ENCODE measurements around the gene MGMT. TPM values are rescaled to one million over a fixed set of nuclear protein-coding genes. Genes with fewer than 3 reads are reported as not detected.

MGMT gene
- total RNA-seq, 2 donors from 2014 or later, result 28.6 to 33.7 TPM

DNA sequence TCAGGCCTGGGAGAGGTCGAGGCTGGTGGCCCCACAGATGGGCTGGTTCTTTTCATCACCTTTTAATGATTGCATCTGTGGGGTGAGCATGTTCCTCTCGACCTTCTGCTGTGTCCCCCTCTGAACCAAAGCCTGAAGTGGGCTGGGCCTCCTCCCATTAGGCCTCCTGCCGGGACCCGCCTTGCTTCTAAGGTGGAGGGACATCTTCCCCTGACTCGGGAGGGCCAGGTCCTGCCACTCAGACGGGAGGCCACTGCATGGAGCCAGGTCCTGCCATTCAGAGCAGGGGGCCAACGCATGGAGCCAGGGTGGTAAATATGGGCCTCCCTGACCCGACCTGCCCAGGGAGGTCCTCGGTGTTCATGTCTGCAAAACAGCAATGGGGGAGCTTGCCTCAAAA, 308.6 kb downstream of the MGMT start:
- no peaks in the 10 kb centered on the region for H3K9me3 Mint-ChIP-seq
- H3K36me3 Mint-ChIP-seq (ENCODE audit: low read depth), result no peaks in the 10 kb centered on the region
- H3K27ac Mint-ChIP-seq, result no peak overlapping the region
- no peaks in the 10 kb centered on the region for H3K27me3 ChIP-seq (ENCODE audit: control insufficient read depth, insufficient read depth, low read length, poor library complexity, severe bottlenecking)
- no peak overlapping the region for H3K9ac ChIP-seq (ENCODE audit: extremely low read depth, low read length, poor library complexity, severe bottlenecking)
- 83 to 87% methylated on average over 7 to 9 of the region's 9 CpGs for WGBS, 2 experiments (ENCODE audit: insufficient coverage in 1 of 2, insufficient read length in 1 of 2)
- no peak overlapping the region for H3K27ac ChIP-seq (ENCODE audit: low read depth, low read length)
- no peaks in the 10 kb centered on the region for H3K4me1 Mint-ChIP-seq
- H3K4me1 ChIP-seq (ENCODE audit: control insufficient read depth, insufficient read depth, low read length), result no peaks in the 10 kb centered on the region
- peaks cover 2% of the 10 kb centered on the region for H3K27me3 Mint-ChIP-seq (ENCODE audit: insufficient read depth)
- H3K9me3 ChIP-seq (ENCODE audit: control insufficient read depth, low read length), result no peaks in the 10 kb centered on the region
- H3K4me3 Mint-ChIP-seq, result no peak overlapping the region
- DNase-seq, result peak; percentile 35
- TF ChIP-seq CTCF (conservative IDR thresholded peaks at IDR 0.05), result no peak
- no peak overlapping the region for H3K4me3 ChIP-seq (ENCODE audit: low read length)
- no peaks in the 10 kb centered on the region for H3K36me3 ChIP-seq (ENCODE audit: control insufficient read depth, insufficient read depth, low read length)

DNA sequence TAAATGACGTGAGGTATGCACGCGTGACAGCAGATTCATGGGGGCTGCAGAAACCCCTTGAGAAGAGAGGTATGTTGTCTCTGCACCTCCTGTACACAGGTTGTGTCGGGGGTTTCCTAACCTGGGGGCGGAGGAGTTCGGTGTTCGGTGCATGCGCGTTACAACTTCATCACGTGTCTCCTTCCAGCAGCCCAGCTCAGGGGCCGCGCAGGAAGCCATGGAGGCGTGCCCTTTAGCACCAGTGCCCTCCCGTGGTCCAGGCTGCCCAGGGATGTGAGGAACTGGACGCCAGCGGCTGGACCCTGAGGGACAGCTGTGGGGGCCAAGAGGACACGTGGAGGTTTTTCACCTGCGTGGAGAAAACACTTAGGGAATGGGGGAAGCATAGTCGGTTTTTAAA, 310.6 kb downstream of the MGMT start:
- Histone ChIP-seq H3K9ac (ENCODE audit: extremely low read depth, low read length, poor library complexity, severe bottlenecking) (no peak overlapping the region), H3K4me3 (ENCODE audit: low read length) (no peak overlapping the region), H3K9me3 (ENCODE audit: control insufficient read depth, low read length) (no peaks in the 10 kb centered on the region), H3K27ac (ENCODE audit: low read depth, low read length) (no peak overlapping the region), H3K36me3 (ENCODE audit: control insufficient read depth, insufficient read depth, low read length) (no peaks in the 10 kb centered on the region), H3K4me1 (ENCODE audit: control insufficient read depth, insufficient read depth, low read length) (no peaks in the 10 kb centered on the region), H3K27me3 (ENCODE audit: control insufficient read depth, insufficient read depth, low read length, poor library complexity, severe bottlenecking) (no peaks in the 10 kb centered on the region)
- Mint-ChIP-seq H3K4me1 (no peaks in the 10 kb centered on the region), H3K27me3 (ENCODE audit: insufficient read depth) (peaks cover 2% of the 10 kb centered on the region), H3K4me3 (no peak overlapping the region), H3K27ac (no peak overlapping the region), H3K36me3 (ENCODE audit: low read depth) (no peaks in the 10 kb centered on the region), H3K9me3 (no peaks in the 10 kb centered on the region)
- 86 to 88% methylated on average over 10 to 19 of the region's 19 CpGs for WGBS, 2 experiments (ENCODE audit: insufficient coverage in 1 of 2, insufficient read length in 1 of 2)
- TF ChIP-seq CTCF (conservative IDR thresholded peaks at IDR 0.05), result no peak
- DNase-seq, result peak; percentile 24

DNA sequence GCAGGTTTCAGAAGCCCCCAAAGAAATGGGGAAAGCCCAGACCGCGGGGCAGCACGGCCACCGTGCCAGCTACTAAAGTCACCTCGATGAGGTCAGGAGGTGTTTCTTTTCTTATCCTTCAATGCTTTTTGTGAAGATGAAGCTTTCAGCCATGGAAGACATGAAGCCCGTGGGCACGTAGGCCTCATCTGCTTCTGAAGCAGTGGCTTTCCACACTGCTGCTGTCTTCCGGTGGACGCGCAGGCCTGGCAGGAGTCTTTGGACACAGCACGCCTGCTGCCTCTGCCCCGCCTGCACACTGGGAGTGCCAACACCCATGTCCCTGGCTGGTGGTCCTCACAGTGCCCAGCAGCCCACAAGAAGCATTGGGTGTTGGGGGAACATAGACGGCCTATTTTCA, 311.5 kb downstream of the MGMT start:
- Mint-ChIP-seq H3K27ac (no peak overlapping the region), H3K4me3 (no peak overlapping the region), H3K27me3 (ENCODE audit: insufficient read depth) (peaks cover 2% of the 10 kb centered on the region), H3K4me1 (no peaks in the 10 kb centered on the region), H3K36me3 (ENCODE audit: low read depth) (no peaks in the 10 kb centered on the region), H3K9me3 (no peaks in the 10 kb centered on the region)
- no peaks in the 10 kb centered on the region for H3K4me1 ChIP-seq (ENCODE audit: control insufficient read depth, insufficient read depth, low read length)
- no peak overlapping the region for H3K4me3 ChIP-seq (ENCODE audit: low read length)
- no peak overlapping the region for H3K9ac ChIP-seq (ENCODE audit: extremely low read depth, low read length, poor library complexity, severe bottlenecking)
- no peaks in the 10 kb centered on the region for H3K27me3 ChIP-seq (ENCODE audit: control insufficient read depth, insufficient read depth, low read length, poor library complexity, severe bottlenecking)
- WGBS, 2 experiments (ENCODE audit: insufficient coverage in 1 of 2, insufficient read length in 1 of 2), result 91 to 95% methylated on average over 5 to 13 of the region's 13 CpGs
- DNase-seq, result no peak
- H3K9me3 ChIP-seq (ENCODE audit: control insufficient read depth, low read length), result no peaks in the 10 kb centered on the region
- no peak overlapping the region for H3K27ac ChIP-seq (ENCODE audit: low read depth, low read length)
- TF ChIP-seq CTCF (conservative IDR thresholded peaks at IDR 0.05), result no peak
- no peaks in the 10 kb centered on the region for H3K36me3 ChIP-seq (ENCODE audit: control insufficient read depth, insufficient read depth, low read length)

Data from endodermal cell (in vitro differentiated cells).